NB4 (cell line): ENCODE measurements around the gene NPHS2.
A peak's percentile ranks its signal among the peaks of the same experiment; 100 is the strongest.

Source experiments
- DNase-seq: peaks from one replicate; pipeline ENCODE4 v3.0.0; 2010; ENCODE audit warnings: low read depth
- H3K4me3 ChIP-seq: one replicate; pipeline ENCODE4 v1.5.1; 2011; ENCODE audit warnings: mild to moderate bottlenecking, low read depth, low read length, moderate library complexity
- CTCF ChIP-seq: IDR thresholded peaks from one replicate; pipeline ENCODE4 v1.5.1; 2012; ENCODE audit warnings: low read depth, low read length
- MYC ChIP-seq: IDR thresholded peaks from 2 replicates; pipeline ENCODE4 v1.6.1; 2011; ENCODE audit warnings: low read depth, low read length
- POLR2A ChIP-seq: IDR thresholded peaks from 2 replicates; pipeline ENCODE4 v1.6.1; 2011; ENCODE audit warnings: mild to moderate bottlenecking; ENCODE audit not compliant: insufficient read length; ENCODE audit errors: extremely low read depth
- TF ChIP-seq, protein P1 (sequence below): IDR thresholded peaks from 2 replicates; pipeline ENCODE4 v1.6.1; 2011; ENCODE audit warnings: low read depth, low read length

NPHS2 gene

GRCh38 chr1:179575497-179576314, at the start of gene NPHS2:
Gene NPHS2, minus strand, starts transcription at chr1:179575948. Its CDS starts 84 bp downstream, at chr1:179575864.
- no peak for DNase-seq
- TF ChIP-seq POLR2A (no peak), CTCF (no peak)
- TF ChIP-seq, protein P1, sequence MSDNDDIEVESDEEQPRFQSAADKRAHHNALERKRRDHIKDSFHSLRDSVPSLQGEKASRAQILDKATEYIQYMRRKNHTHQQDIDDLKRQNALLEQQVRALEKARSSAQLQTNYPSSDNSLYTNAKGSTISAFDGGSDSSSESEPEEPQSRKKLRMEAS, result no peak

GRCh38 chr1:179612361-179612760, 36.6 kb upstream of the NPHS2 start:
- no peak for DNase-seq

More at GRCh38 chr1:179575497-179576314, at the start of gene NPHS2:
- no peak within 1 kb of the TSS for H3K4me3 ChIP-seq

DNA sequence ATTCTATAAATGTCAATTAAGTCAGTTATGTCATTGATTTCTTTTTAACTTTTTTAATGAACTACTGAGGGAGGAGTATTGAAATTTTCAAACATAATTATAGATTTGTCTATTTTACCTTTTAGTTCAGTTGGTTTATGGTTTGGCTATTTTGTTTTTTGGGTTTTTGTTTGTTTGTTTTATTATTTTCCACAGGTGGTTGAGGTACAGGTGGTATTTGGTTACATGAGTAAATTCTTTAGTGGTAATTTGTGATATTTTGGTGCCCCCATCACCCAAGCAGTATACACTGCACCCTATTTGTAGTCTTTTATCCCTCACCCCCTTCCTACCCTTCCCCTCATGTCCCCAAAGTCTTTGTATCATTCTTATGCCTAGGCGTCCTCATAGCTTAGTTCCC, 25.3 kb upstream of the NPHS2 start:
- DNase-seq, result no peak
- H3K4me3 ChIP-seq, result no peak overlapping the region
- TF ChIP-seq CTCF (no peak), MYC (no peak), POLR2A (no peak)
- TF ChIP-seq, protein P1, result no peak

More at GRCh38 chr1:179612361-179612760, 36.6 kb upstream of the NPHS2 start:
- no peak for TF ChIP-seq POLR2A
- no peak overlapping the region for H3K4me3 ChIP-seq

- peak; percentile 61 for DNase-seq
- TF ChIP-seq CTCF (peak; percentile 41), POLR2A (no peak)
- no peak overlapping the region for H3K4me3 ChIP-seq
Measured at GRCh38 chr1:179599623-179600249, 24.0 kb upstream of the NPHS2 start.

DNA sequence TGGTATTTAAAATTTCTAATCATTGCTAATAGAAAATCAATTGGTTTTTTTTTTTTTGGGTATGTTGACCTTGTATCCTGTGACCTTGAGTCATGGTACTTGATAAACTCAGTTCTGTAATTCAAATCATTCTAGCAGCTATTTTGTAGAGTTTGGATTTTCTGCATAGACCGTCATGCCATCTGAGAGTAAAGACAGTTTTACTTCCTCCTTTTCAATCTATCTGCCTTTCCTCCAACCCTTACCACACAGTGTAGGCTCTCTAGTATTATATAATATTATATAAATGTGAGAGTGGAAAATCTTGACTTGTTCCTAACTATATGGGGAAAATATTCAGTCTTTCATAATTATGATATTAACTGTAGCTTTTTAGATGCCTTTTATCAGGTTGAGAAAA, 22.9 kb upstream of the NPHS2 start:
- H3K4me3 ChIP-seq, result no peak overlapping the region
- TF ChIP-seq CTCF (no peak), POLR2A (no peak), MYC (no peak)
- TF ChIP-seq, protein P1, result no peak
- peak; percentile 10 for DNase-seq

- no peak within 1 kb of the TSS for H3K4me3 ChIP-seq
- DNase-seq, result no peak
- TF ChIP-seq, protein P1, result no peak
- TF ChIP-seq MYC, result no peak
- TF ChIP-seq POLR2A, result no peak
- TF ChIP-seq CTCF, result no peak
Measured at GRCh38 chr1:179591592-179592580, 16.1 kb upstream of the NPHS2 start, which contains the start of gene TDRD5. Gene TDRD5, plus strand, starts transcription at chr1:179591832. Its CDS starts 784 bp downstream, at chr1:179592616.
